B cell (primary cell): Measurements from ENCODE around the gene SNW1. TPM values are rescaled to one million over a fixed set of nuclear protein-coding genes. Genes with fewer than 3 reads are reported as not detected.
"Not testable (repeated sequence)": the region's sequence is repeated elsewhere in the genome, so short reads cannot be mapped to it uniquely, and the experiment has no call there.

Experiments
- ATAC-seq: fragments of 200-7000 bp; cut with Tn5 transposase; one replicate; pipeline ENCODE4 v1.10.0; 2021; ENCODE audit warnings: low read depth, mild to moderate bottlenecking, moderate number of reproducible peaks, moderate library complexity
- CTCF ChIA-PET: fragments of 350-600 bp; sonication (Branson Sonifier 250); formaldehyde crosslinking; loops from one replicate; lab custom pipeline; 2021; ENCODE audit warnings: antibody characterized with exemption, inconsistent platforms; lab: Charles Lee
- POLR2A ChIA-PET: fragments of 350-600 bp; sonication (Branson Sonifier 250); formaldehyde crosslinking; loops from one replicate; lab custom pipeline; 2021; ENCODE audit warnings: antibody characterized with exemption; lab: Charles Lee
- DNase-seq: peaks from one replicate; pipeline ENCODE4 v3.0.0; 2013
- H2AFZ ChIP-seq: 2 replicates; pipeline ENCODE4 v1.6.1; 2012; ENCODE audit warnings: mild to moderate bottlenecking, low read depth, low read length; ENCODE audit not compliant: insufficient read depth, poor library complexity, severe bottlenecking
- H3K27ac ChIP-seq, 2 donors: 1 replicate in 1 of 2; 2 replicates in 1 of 2; pipeline ENCODE4 v1.5.1; 2012 to 2013; ENCODE audit warnings: low read length in 2 of 2, mild to moderate bottlenecking in 2 of 2, moderate library complexity in 1 of 2
- H3K27me3 ChIP-seq, 4 experiments: fragments of 200-600 bp in 1 of 4; sonication (generic) in 1 of 4; replicated peaks in 1 of 4; 1 replicate in 2 of 4; 2 replicates in 2 of 4; pipeline versions ENCODE4 v1.6.1 to v1.7.0; 2013 to 2016; ENCODE audit warnings: low read length in 3 of 4, mild to moderate bottlenecking in 2 of 4, mixed read lengths in 1 of 4, moderate library complexity in 1 of 4; ENCODE audit not compliant: insufficient read depth in 4 of 4, control insufficient read depth in 3 of 4; ENCODE audit errors: control extremely low read depth in 1 of 4
- H3K36me3 ChIP-seq, 2 experiments: replicated peaks in 1 of 2; 1 replicate in 1 of 2; 2 replicates in 1 of 2; pipeline versions ENCODE4 v1.6.1 to v1.7.1; 2013; ENCODE audit warnings: low read length in 1 of 2; ENCODE audit not compliant: insufficient read depth in 2 of 2, control insufficient read depth in 1 of 2; ENCODE audit errors: control extremely low read depth in 1 of 2, extremely low read depth in 1 of 2
- H3K4me1 ChIP-seq, 2 donors: fragments of 200-600 bp in 1 of 2; sonication (generic) in 1 of 2; 1 replicate in 1 of 2; 2 replicates in 1 of 2; pipeline versions ENCODE4 v1.5.1 to v1.6.1; 2013 to 2017; ENCODE audit warnings: low read length in 2 of 2; ENCODE audit not compliant: control insufficient read depth in 2 of 2, insufficient read depth in 2 of 2
- H3K4me2 ChIP-seq: replicated peaks from 2 replicates; pipeline ENCODE3; 2012; ENCODE audit warnings: mild to moderate bottlenecking, low read depth, low read length; ENCODE audit not compliant: poor library complexity, severe bottlenecking
- H3K4me3 ChIP-seq, 5 experiments: fragments of 200-600 bp in 1 of 5; sonication (generic) in 1 of 5; 1 replicate in 3 of 5; 2 replicates in 2 of 5; pipeline versions ENCODE4 v1.5.1 to v1.7.0; 2011 to 2016; ENCODE audit warnings: low read length in 4 of 5, mild to moderate bottlenecking in 4 of 5, low read depth in 2 of 5, control low read depth in 1 of 5, moderate library complexity in 1 of 5; ENCODE audit not compliant: insufficient read depth in 1 of 5; ENCODE audit errors: control extremely low read depth in 1 of 5, extremely low read depth in 1 of 5
- H3K79me2 ChIP-seq: fragments of 200-600 bp; sonication (generic); one replicate; pipeline ENCODE4 v1.6.0; 2016; ENCODE audit warnings: low read length; ENCODE audit not compliant: control insufficient read depth, insufficient read depth
- H3K9ac ChIP-seq: fragments of 200-600 bp; sonication (generic); 2 replicates; pipeline ENCODE4 v1.6.1; 2017; ENCODE audit warnings: mild to moderate bottlenecking, low read length, moderate library complexity
- H3K9me3 ChIP-seq, 3 donors: one replicate each; pipeline versions ENCODE4 v1.6.1 to v1.7.1; 2013; ENCODE audit warnings: low read length in 2 of 3; ENCODE audit not compliant: control insufficient read depth in 2 of 3, insufficient read depth in 1 of 3; ENCODE audit errors: control extremely low read depth in 1 of 3
- H4K20me1 ChIP-seq: 2 replicates; pipeline ENCODE4 v1.6.0; 2012; ENCODE audit warnings: mild to moderate bottlenecking, low read length; ENCODE audit not compliant: insufficient read depth, control insufficient read depth, poor library complexity, severe bottlenecking
- H3K27ac Mint-ChIP-seq: one replicate; pipeline ENCODE4 v1.8.0; 2021; ENCODE audit warnings: mixed read lengths
- H3K27me3 Mint-ChIP-seq: one replicate; pipeline ENCODE4 v1.8.0; 2021; ENCODE audit warnings: mixed read lengths
- H3K4me1 Mint-ChIP-seq: one replicate; pipeline ENCODE4 v1.8.0; 2021; ENCODE audit warnings: mixed read lengths
- H3K4me3 Mint-ChIP-seq: one replicate; pipeline ENCODE4 v1.8.0; 2021; ENCODE audit warnings: mixed read lengths
- H3K9me3 Mint-ChIP-seq: one replicate; pipeline ENCODE4 v1.8.0; 2022; ENCODE audit warnings: mixed read lengths; ENCODE audit not compliant: insufficient read depth
- CTCF ChIP-seq: fragments of 200-600 bp; IDR thresholded peaks from one replicate; pipeline ENCODE4 v1.8.0; 2022; ENCODE audit warnings: antibody characterized with exemption, mild to moderate bottlenecking
- EZH2 ChIP-seq: IDR thresholded peaks from 2 replicates; pipeline ENCODE4 v1.6.1; 2012; ENCODE audit warnings: borderline replicate concordance, low read depth, mild to moderate bottlenecking, moderate library complexity, low read length; ENCODE audit not compliant: insufficient read depth, poor library complexity, severe bottlenecking
- WGBS: methylation state at CpG from one replicate; pipeline ENCODE4 v1.1.5; 2013; ENCODE audit warnings: missing lambda C conversion rate; ENCODE audit not compliant: insufficient coverage; 5-methylcytosine and 5-hydroxymethylcytosine counted together
- intact Hi-C: fragments of 100-400 bp; cut with micrococcal nuclease; formaldehyde crosslinking; loops from one replicate; pipeline ENCODE4 v1.10.0; 2022
- polyA plus RNA-seq: library from polyadenylated mRNA; depleted of rRNA; stranded (reverse); fragments of >200 nt; gene quantifications from 2 replicates; pipeline ENCODE4 v1.2.3, GENCODE V29; 2012
- total RNA-seq, 2 donors: library from RNA; stranded (reverse); fragments of 120-200 nt in 1 of 2; gene quantifications; 1 replicate in 1 of 2; 2 replicates in 1 of 2; pipeline versions ENCODE4 v1.2.3 to v1.2.4, GENCODE V29; 2013 to 2022

Gene SNW1
- total and polyA plus RNA-seq, 2 donors (not counting 1 experiment from before 2014, with no cell fraction given): 15.0 to 86.4 TPM

GRCh38 chr14:77768442-77769069 lies 7.6 kb upstream of the SNW1 start:
- intact Hi-C loops: loop anchor here (10.0 kb wide), 1 partner anchor 394 kb away; the partner anchor contains the start of genes SAMD15 and TMED8

GRCh38 chr14:77763978-77764377 lies 3.0 kb upstream of the SNW1 start:
- H3K27me3 Mint-ChIP-seq: no peaks in the 10 kb centered on the region
- TF ChIP-seq EZH2 (no peak), CTCF (no peak)
- POLR2A ChIA-PET: no interaction called here
- ATAC-seq: no peak
- peaks cover 20% of the 10 kb centered on the region for H3K4me1 Mint-ChIP-seq
- no CpG with 5 or more reads among the region's 3 CpGs for WGBS
- Histone ChIP-seq H3K9me3 (no peaks in the 10 kb centered on the region), H3K4me1 (peaks cover 17 to 22% of the 10 kb centered on the region in 2 donors), H3K79me2 (peaks cover 19% of the 10 kb centered on the region), H3K27me3 (no peaks in the 10 kb centered on the region), H3K36me3 (peaks cover 0 to under 1% of the 10 kb centered on the region in 2 experiments), H3K27ac (no peak overlapping the region), H3K9ac (no peak overlapping the region), H4K20me1 (peaks cover 10% of the 10 kb centered on the region), H3K4me2 (no peak overlapping the region), H2AFZ (no peak overlapping the region), H3K4me3 (no peak overlapping the region)
- H3K4me3 Mint-ChIP-seq: no peak overlapping the region
- intact Hi-C loops: loop anchor here (10.0 kb wide), 1 partner anchor 389 kb away; the partner anchor contains the start of genes SAMD15 and TMED8
- no peak for DNase-seq
- CTCF ChIA-PET: interaction anchor here (1.0 kb wide), 1 partner anchor 214 kb away, joined by 3 read pairs; no protein-coding TSS in a partner anchor
- no peak overlapping the region for H3K27ac Mint-ChIP-seq
- no peaks in the 10 kb centered on the region for H3K9me3 Mint-ChIP-seq

More at GRCh38 chr14:77768442-77769069, 7.6 kb upstream of the SNW1 start:
- H3K9ac ChIP-seq, H2AFZ ChIP-seq, CTCF ChIA-PET, H4K20me1 ChIP-seq, H3K4me2 ChIP-seq, H3K27me3 Mint-ChIP-seq, DNase-seq, H3K27ac ChIP-seq, H3K27ac Mint-ChIP-seq, H3K9me3 ChIP-seq, H3K79me2 ChIP-seq, H3K27me3 ChIP-seq, H3K4me3 ChIP-seq, ATAC-seq, H3K4me1 Mint-ChIP-seq, H3K36me3 ChIP-seq, H3K9me3 Mint-ChIP-seq, H3K4me3 Mint-ChIP-seq, POLR2A ChIA-PET, H3K4me1 ChIP-seq: not testable (repeated sequence)
- WGBS: no CpG with 5 or more reads among the region's 2 CpGs
